Neural cell (in vitro differentiated cells): Measurements from ENCODE around the gene HAVCR1. TPM values are rescaled to one million over a fixed set of nuclear protein-coding genes. Genes with fewer than 3 reads are reported as not detected.

Experiments
- H2AFZ ChIP-seq: fragments of 200-600, 300-800 bp; sonication (generic), shearing (Covaris generic); 2 replicates; pipeline ENCODE4 v1.6.0; 2014; ENCODE audit warnings: low read depth, mild to moderate bottlenecking, antibody characterized with exemption, low read length, moderate library complexity
- H3F3A ChIP-seq: fragments of 200-600 bp; shearing (Covaris generic); 2 replicates; pipeline ENCODE4 v1.6.1; 2016; ENCODE audit warnings: mild to moderate bottlenecking, moderate library complexity, mixed read lengths, antibody characterized with exemption, low read length; ENCODE audit not compliant: insufficient read depth, poor library complexity, severe bottlenecking
- H3K27ac ChIP-seq: fragments of 200-600, 300-800 bp; sonication (generic), shearing (Covaris generic); 2 replicates; pipeline ENCODE4 v1.5.1; 2014; ENCODE audit warnings: mild to moderate bottlenecking, low read length, moderate library complexity
- H3K27me3 ChIP-seq: fragments of 300-800, 200-600 bp; sonication (generic), shearing (Covaris generic); 2 replicates; pipeline ENCODE4 v1.6.0; 2014; ENCODE audit warnings: mild to moderate bottlenecking, low read depth, low read length, moderate library complexity; ENCODE audit not compliant: insufficient read depth
- H3K36me3 ChIP-seq: fragments of 300-800, 200-600 bp; sonication (generic), shearing (Covaris generic); 2 replicates; pipeline ENCODE4 v1.5.1; 2014; ENCODE audit warnings: mild to moderate bottlenecking, antibody characterized with exemption, low read length, moderate library complexity; ENCODE audit not compliant: insufficient read depth
- H3K4me2 ChIP-seq: fragments of 300-800, 200-600 bp; sonication (generic), shearing (Covaris generic); 2 replicates; pipeline ENCODE4 v1.6.0; 2014; ENCODE audit warnings: mild to moderate bottlenecking, low read length
- H3K4me3 ChIP-seq: fragments of 300-800, 200-600 bp; sonication (generic), shearing (Covaris generic); 2 replicates; pipeline ENCODE4 v1.5.1; 2014; ENCODE audit warnings: mild to moderate bottlenecking, low read length, moderate library complexity
- H3K79me2 ChIP-seq: fragments of 200-600 bp; shearing (Covaris generic); replicated peaks from 2 replicates; pipeline ENCODE4 v1.6.0; 2014; ENCODE audit warnings: mild to moderate bottlenecking, low read length, moderate library complexity; ENCODE audit not compliant: insufficient read depth
- H3K9ac ChIP-seq: fragments of 300-800, 200-600 bp; sonication (generic), shearing (Covaris generic); 2 replicates; pipeline ENCODE4 v1.6.1; 2016; ENCODE audit warnings: mild to moderate bottlenecking, low read length, mixed read lengths
- H3K9me2 ChIP-seq: fragments of 200-600 bp; shearing (Covaris generic); 2 replicates; pipeline ENCODE4 v1.6.1; 2016; ENCODE audit warnings: mild to moderate bottlenecking, low read length, mixed read lengths; ENCODE audit not compliant: insufficient read depth
- H3K9me3 ChIP-seq: fragments of 200-600, 300-800 bp; sonication (generic), shearing (Covaris generic); 2 replicates; pipeline ENCODE4 v1.6.1; 2016; ENCODE audit warnings: mild to moderate bottlenecking, mixed run types, low read length, moderate library complexity, mixed read lengths
- H4K20me1 ChIP-seq: fragments of 200-600 bp; shearing (Covaris generic); 2 replicates; pipeline ENCODE4 v1.6.1; 2016; ENCODE audit warnings: mild to moderate bottlenecking, mixed run types; ENCODE audit not compliant: insufficient read depth
- EP300 ChIP-seq: fragments of 450-650 bp; conservative IDR thresholded peaks from 2 replicates; pipeline ENCODE4 v1.6.1; 2014; ENCODE audit warnings: antibody characterized with exemption, mild to moderate bottlenecking, moderate library complexity; ENCODE audit not compliant: poor library complexity, severe bottlenecking
- EZH2 ChIP-seq: fragments of 200-600, 300-800 bp; shearing (Covaris generic), sonication (generic); IDR thresholded peaks from 2 replicates; pipeline ENCODE4 v1.6.1; 2014; ENCODE audit warnings: antibody characterized with exemption, low read length, borderline replicate concordance, mild to moderate bottlenecking; ENCODE audit not compliant: insufficient read depth, poor library complexity, severe bottlenecking
- MXI1 ChIP-seq: fragments of 450-650 bp; conservative IDR thresholded peaks from 2 replicates; pipeline ENCODE4 v1.6.1; 2014; ENCODE audit warnings: antibody characterized with exemption, mild to moderate bottlenecking; ENCODE audit not compliant: poor library complexity, severe bottlenecking
- POLR2AphosphoS5 ChIP-seq: IDR thresholded peaks from 2 replicates; pipeline ENCODE4 v1.6.1; 2012
- RAD21 ChIP-seq: fragments of 450-650 bp; conservative IDR thresholded peaks from 2 replicates; pipeline ENCODE4 v1.6.1; 2014; ENCODE audit warnings: antibody characterized with exemption, mild to moderate bottlenecking, moderate library complexity
- SMC3 ChIP-seq: fragments of 450-650 bp; conservative IDR thresholded peaks from 2 replicates; pipeline ENCODE4 v1.6.1; 2014; ENCODE audit warnings: antibody characterized with exemption, mild to moderate bottlenecking, moderate library complexity; ENCODE audit not compliant: poor library complexity
- TAF1 ChIP-seq: IDR thresholded peaks from 2 replicates; pipeline ENCODE4 v1.6.1; 2012; ENCODE audit warnings: low read depth
- polyA plus RNA-seq: library from polyadenylated mRNA; depleted of rRNA; stranded (reverse); fragments of >200 nt; gene quantifications from 2 replicates; pipeline ENCODE4 v1.2.3, GENCODE V29; 2014
- TF ChIP-seq, protein P1 (sequence below): IDR thresholded peaks from 2 replicates; pipeline ENCODE4 v1.6.1; 2012; ENCODE audit warnings: borderline replicate concordance
- TF ChIP-seq, protein P2 (sequence below): fragments of 450-650 bp; IDR thresholded peaks from 2 replicates; pipeline ENCODE4 v1.5.1; 2014; ENCODE audit warnings: antibody characterized with exemption, mild to moderate bottlenecking, moderate library complexity; ENCODE audit not compliant: poor library complexity, severe bottlenecking

The HAVCR1 gene
- polyA plus RNA-seq, 1 donor from 2014 or later: not detected

DNA sequence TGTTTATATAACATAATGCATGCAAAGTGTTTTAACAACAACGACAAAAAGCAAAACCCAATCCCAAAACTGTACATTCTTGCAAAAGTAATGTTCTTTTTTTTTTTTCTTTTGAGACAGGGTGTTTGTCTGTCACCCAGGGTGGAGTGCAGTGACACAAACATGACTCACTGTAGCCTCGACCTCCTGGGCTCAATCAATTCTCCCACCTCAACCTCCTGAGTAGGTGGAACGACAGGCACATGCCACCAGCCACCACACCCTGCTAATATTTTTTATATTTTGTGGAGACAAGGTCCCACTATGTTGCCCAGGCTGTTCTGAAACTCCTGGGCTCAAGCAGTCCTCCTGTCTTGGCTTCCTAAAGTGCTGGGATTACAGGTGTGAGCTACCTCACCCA is 13.6 kb upstream of the HAVCR1 start:
- TF ChIP-seq RAD21 (no peak), MXI1 (no peak), SMC3 (no peak), TAF1 (no peak), EZH2 (no peak), POLR2AphosphoS5 (no peak), EP300 (no peak)
- TF ChIP-seq, protein P1, sequence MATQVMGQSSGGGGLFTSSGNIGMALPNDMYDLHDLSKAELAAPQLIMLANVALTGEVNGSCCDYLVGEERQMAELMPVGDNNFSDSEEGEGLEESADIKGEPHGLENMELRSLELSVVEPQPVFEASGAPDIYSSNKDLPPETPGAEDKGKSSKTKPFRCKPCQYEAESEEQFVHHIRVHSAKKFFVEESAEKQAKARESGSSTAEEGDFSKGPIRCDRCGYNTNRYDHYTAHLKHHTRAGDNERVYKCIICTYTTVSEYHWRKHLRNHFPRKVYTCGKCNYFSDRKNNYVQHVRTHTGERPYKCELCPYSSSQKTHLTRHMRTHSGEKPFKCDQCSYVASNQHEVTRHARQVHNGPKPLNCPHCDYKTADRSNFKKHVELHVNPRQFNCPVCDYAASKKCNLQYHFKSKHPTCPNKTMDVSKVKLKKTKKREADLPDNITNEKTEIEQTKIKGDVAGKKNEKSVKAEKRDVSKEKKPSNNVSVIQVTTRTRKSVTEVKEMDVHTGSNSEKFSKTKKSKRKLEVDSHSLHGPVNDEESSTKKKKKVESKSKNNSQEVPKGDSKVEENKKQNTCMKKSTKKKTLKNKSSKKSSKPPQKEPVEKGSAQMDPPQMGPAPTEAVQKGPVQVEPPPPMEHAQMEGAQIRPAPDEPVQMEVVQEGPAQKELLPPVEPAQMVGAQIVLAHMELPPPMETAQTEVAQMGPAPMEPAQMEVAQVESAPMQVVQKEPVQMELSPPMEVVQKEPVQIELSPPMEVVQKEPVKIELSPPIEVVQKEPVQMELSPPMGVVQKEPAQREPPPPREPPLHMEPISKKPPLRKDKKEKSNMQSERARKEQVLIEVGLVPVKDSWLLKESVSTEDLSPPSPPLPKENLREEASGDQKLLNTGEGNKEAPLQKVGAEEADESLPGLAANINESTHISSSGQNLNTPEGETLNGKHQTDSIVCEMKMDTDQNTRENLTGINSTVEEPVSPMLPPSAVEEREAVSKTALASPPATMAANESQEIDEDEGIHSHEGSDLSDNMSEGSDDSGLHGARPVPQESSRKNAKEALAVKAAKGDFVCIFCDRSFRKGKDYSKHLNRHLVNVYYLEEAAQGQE: no peak
- TF ChIP-seq, protein P2, sequence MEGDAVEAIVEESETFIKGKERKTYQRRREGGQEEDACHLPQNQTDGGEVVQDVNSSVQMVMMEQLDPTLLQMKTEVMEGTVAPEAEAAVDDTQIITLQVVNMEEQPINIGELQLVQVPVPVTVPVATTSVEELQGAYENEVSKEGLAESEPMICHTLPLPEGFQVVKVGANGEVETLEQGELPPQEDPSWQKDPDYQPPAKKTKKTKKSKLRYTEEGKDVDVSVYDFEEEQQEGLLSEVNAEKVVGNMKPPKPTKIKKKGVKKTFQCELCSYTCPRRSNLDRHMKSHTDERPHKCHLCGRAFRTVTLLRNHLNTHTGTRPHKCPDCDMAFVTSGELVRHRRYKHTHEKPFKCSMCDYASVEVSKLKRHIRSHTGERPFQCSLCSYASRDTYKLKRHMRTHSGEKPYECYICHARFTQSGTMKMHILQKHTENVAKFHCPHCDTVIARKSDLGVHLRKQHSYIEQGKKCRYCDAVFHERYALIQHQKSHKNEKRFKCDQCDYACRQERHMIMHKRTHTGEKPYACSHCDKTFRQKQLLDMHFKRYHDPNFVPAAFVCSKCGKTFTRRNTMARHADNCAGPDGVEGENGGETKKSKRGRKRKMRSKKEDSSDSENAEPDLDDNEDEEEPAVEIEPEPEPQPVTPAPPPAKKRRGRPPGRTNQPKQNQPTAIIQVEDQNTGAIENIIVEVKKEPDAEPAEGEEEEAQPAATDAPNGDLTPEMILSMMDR: no peak
- Histone ChIP-seq H3K27ac (no peak overlapping the region), H3K9me3 (no peaks in the 10 kb centered on the region), H3K36me3 (no peaks in the 10 kb centered on the region), H3K4me2 (no peak overlapping the region), H2AFZ (no peak overlapping the region), H3F3A (no peaks in the 10 kb centered on the region), H3K79me2 (no peaks in the 10 kb centered on the region), H3K4me3 (no peak overlapping the region), H3K9ac (no peak overlapping the region), H4K20me1 (no peaks in the 10 kb centered on the region), H3K27me3 (no peaks in the 10 kb centered on the region), H3K9me2 (no peaks in the 10 kb centered on the region)

DNA sequence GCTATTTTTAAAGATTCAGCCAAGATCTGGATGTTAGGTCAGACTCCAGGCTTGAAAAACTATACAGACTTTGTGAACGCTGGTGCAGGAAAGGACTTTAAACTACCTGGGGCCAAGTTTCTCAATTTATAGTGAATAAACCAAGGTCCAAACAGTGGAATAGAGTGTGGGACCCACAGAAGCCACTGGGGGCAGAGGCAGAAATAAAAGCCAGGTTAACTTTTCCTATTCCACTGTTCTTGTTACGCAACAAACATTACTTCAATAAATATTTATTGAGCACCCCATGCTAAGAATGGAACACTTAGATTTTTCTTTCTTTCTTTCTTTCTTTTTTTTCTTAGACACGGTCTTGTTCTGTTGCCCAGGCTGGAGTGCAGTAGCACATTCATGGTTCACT is 11.0 kb upstream of the HAVCR1 start:
- Histone ChIP-seq H3K4me2 (no peak overlapping the region), H2AFZ (no peak overlapping the region)

More for the DNA sequence above, 11.0 kb upstream of the HAVCR1 start:
- no peak overlapping the region for H3K9ac ChIP-seq
- no peaks in the 10 kb centered on the region for H4K20me1 ChIP-seq
- TF ChIP-seq EZH2: no peak
- TF ChIP-seq, protein P1: no peak
- no peak for TF ChIP-seq EP300
- no peak for TF ChIP-seq MXI1
- TF ChIP-seq TAF1: no peak
- no peak for TF ChIP-seq RAD21
- TF ChIP-seq SMC3: no peak
- no peak for TF ChIP-seq POLR2AphosphoS5
- TF ChIP-seq, protein P2: no peak
- no peaks in the 10 kb centered on the region for H3K79me2 ChIP-seq
- no peaks in the 10 kb centered on the region for H3K27me3 ChIP-seq
- no peaks in the 10 kb centered on the region for H3F3A ChIP-seq
- no peak overlapping the region for H3K4me3 ChIP-seq
- no peaks in the 10 kb centered on the region for H3K36me3 ChIP-seq
- no peak overlapping the region for H3K27ac ChIP-seq
- no peaks in the 10 kb centered on the region for H3K9me2 ChIP-seq
- no peaks in the 10 kb centered on the region for H3K9me3 ChIP-seq
